ENCODE data around the gene MLST8.
"Not testable (repeated sequence)": the region's sequence is repeated elsewhere in the genome, so short reads cannot be mapped to it uniquely, and the experiment has no call there.

The MLST8 gene

GRCh38 chr16:2250652-2251295 is 45.5 kb downstream of the MLST8 start:
- peak; percentile 59 for DNase-seq

- peak; percentile 92 for DNase-seq
Measured at GRCh38 chr16:2251296-2252111, 46.2 kb downstream of the MLST8 start, which contains the start of gene ECI1. ECI1 (minus strand) TSS chr16:2251587; CDS start chr16:2251566, 21 bp downstream.

GRCh38 chr16:2252806-2253148 is 47.5 kb downstream of the MLST8 start:
- DNase-seq = no peak

- DNase-seq = no peak
Measured at GRCh38 chr16:2253293-2253692, 48.0 kb downstream of the MLST8 start.

GRCh38 chr16:2256531-2257140 is 51.4 kb downstream of the MLST8 start:
- DNase-seq = no peak

- no peak for DNase-seq
Measured at GRCh38 chr16:2257726-2258125, 52.5 kb downstream of the MLST8 start.

GRCh38 chr16:2258530-2258929 is 53.3 kb downstream of the MLST8 start:
- DNase-seq = not testable (repeated sequence)
